Calu3 (cell line): Measurements from ENCODE around the gene MED13. TPM values are rescaled to one million over a fixed set of nuclear protein-coding genes. Genes with fewer than 3 reads are reported as not detected.

ENCODE experiments used
- Bru-seq: library from RNA; stranded (reverse); fragments of 400-500 nt; gene quantifications from one replicate; lab custom pipeline; 2021; lab: Mats Ljungman, UMichigan
- BruChase-seq, 2 experiments: library from RNA; stranded (reverse); fragments of 400-500 nt; gene quantifications; one replicate each; lab custom pipeline; 2021; lab: Mats Ljungman, UMichigan
- BruUV-seq: library from RNA; stranded (reverse); fragments of 400-500 nt; replicated peaks from 2 replicates; lab custom pipeline; 2021; lab: Mats Ljungman, UMichigan
- CTCF ChIA-PET: fragments of 300-600 bp; sonication (Branson Sonifier 250); formaldehyde crosslinking; loops from one replicate; lab custom pipeline; 2022; ENCODE audit warnings: antibody characterized with exemption; lab: Charles Lee
- DNase-seq: peaks from one replicate; pipeline ENCODE4 v3.0.0; 2022
- H3K27ac Mint-ChIP-seq: one replicate; pipeline ENCODE4 v1.8.0; 2022; ENCODE audit warnings: mixed read lengths; ENCODE audit not compliant: unreplicated experiment
- H3K27me3 Mint-ChIP-seq: one replicate; pipeline ENCODE4 v1.8.0; 2022; ENCODE audit warnings: mixed read lengths; ENCODE audit not compliant: unreplicated experiment
- H3K36me3 Mint-ChIP-seq: one replicate; pipeline ENCODE4 v1.8.0; 2022; ENCODE audit warnings: mild to moderate bottlenecking, moderate library complexity, mixed read lengths; ENCODE audit not compliant: insufficient read depth, unreplicated experiment
- H3K4me1 Mint-ChIP-seq: one replicate; pipeline ENCODE4 v1.8.0; 2022; ENCODE audit warnings: mild to moderate bottlenecking, low read depth, mixed read lengths; ENCODE audit not compliant: unreplicated experiment
- H3K4me3 Mint-ChIP-seq: one replicate; pipeline ENCODE4 v1.8.0; 2022; ENCODE audit warnings: mild to moderate bottlenecking, low read depth, moderate library complexity, mixed read lengths; ENCODE audit not compliant: unreplicated experiment
- H3K9me3 Mint-ChIP-seq: one replicate; pipeline ENCODE4 v1.8.0; 2022; ENCODE audit warnings: low read depth, mixed read lengths; ENCODE audit not compliant: unreplicated experiment
- intact Hi-C: fragments of 100-400 bp; cut with micrococcal nuclease; formaldehyde crosslinking; loops from one replicate; pipeline ENCODE4 v1.10.0; 2022; ENCODE audit not compliant: unreplicated experiment
- long read RNA-seq: library from polyadenylated mRNA; stranded (forward); transcript quantifications from one replicate; pipeline ENCODE4 v2.0.0, GENCODE V29; 2022
- total RNA-seq: library from RNA; stranded (reverse); gene quantifications from 2 replicates; pipeline ENCODE4 v1.2.3, GENCODE V29; 2022
- TF ChIP-seq, protein P1 (sequence below): fragments of 200-600 bp; IDR thresholded peaks from one replicate; pipeline ENCODE4 v1.8.0; 2022; ENCODE audit warnings: antibody characterized with exemption; ENCODE audit not compliant: unreplicated experiment

MED13 gene, protein sequence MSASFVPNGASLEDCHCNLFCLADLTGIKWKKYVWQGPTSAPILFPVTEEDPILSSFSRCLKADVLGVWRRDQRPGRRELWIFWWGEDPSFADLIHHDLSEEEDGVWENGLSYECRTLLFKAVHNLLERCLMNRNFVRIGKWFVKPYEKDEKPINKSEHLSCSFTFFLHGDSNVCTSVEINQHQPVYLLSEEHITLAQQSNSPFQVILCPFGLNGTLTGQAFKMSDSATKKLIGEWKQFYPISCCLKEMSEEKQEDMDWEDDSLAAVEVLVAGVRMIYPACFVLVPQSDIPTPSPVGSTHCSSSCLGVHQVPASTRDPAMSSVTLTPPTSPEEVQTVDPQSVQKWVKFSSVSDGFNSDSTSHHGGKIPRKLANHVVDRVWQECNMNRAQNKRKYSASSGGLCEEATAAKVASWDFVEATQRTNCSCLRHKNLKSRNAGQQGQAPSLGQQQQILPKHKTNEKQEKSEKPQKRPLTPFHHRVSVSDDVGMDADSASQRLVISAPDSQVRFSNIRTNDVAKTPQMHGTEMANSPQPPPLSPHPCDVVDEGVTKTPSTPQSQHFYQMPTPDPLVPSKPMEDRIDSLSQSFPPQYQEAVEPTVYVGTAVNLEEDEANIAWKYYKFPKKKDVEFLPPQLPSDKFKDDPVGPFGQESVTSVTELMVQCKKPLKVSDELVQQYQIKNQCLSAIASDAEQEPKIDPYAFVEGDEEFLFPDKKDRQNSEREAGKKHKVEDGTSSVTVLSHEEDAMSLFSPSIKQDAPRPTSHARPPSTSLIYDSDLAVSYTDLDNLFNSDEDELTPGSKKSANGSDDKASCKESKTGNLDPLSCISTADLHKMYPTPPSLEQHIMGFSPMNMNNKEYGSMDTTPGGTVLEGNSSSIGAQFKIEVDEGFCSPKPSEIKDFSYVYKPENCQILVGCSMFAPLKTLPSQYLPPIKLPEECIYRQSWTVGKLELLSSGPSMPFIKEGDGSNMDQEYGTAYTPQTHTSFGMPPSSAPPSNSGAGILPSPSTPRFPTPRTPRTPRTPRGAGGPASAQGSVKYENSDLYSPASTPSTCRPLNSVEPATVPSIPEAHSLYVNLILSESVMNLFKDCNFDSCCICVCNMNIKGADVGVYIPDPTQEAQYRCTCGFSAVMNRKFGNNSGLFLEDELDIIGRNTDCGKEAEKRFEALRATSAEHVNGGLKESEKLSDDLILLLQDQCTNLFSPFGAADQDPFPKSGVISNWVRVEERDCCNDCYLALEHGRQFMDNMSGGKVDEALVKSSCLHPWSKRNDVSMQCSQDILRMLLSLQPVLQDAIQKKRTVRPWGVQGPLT (N-terminal part only)
- total RNA-seq, result 42.0 and 50.2 TPM in 2 replicates
- percentile 89 among the genes with signal in this experiment for Bru-seq, nascent RNA
- percentile 89 among the genes with signal in this experiment for BruChase-seq, experiment 1, labeled RNA remaining after a 6-hour chase
- BruChase-seq, experiment 2, labeled RNA remaining after a 2-hour chase, result percentile 91 among the genes with signal in this experiment
- long read RNA-seq, partial matches to known transcripts, result 2 of 6 reads
- long read RNA-seq, other reads (novel, unspliced or antisense), result 4 of 6 reads

DNA sequence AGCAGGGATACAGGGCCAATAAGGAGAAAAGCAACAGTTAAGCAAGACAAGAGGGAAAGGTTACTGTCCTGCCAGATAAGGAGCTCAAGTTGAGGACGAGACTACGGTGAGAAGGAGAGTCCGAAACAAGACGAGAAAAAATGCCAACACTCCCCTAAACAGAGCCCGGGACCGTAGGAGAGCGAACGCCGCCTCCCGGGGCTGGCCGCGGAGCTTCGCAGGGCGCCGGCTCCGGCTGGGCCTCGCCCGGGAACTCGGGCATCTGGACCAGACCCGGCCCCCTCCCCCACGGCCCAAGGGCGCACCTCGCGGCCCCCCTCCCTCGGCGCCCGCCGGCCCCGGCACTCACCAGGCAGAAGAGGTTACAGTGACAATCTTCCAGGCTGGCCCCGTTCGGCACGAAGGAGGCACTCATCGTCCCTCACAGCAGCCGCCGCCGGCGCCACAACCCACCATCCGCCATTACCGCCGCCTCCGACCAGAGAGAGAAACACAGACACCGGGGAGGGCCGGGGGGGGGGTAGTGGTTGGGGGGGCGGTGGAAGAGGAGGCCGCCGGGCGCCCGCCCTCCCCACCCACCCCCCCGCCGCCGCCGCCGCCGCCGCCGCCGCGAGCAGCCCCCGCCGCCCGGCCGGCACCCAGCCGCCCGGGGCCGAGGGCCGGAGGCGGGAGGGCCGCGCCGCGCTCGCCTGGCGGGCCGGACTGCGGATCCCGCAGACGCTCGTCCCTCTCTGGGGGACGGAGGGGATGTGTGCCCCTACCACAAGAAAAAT, at the start of gene MED13:
TSS of gene MED13 (minus strand) at position 488 of the 773 bp plus-strand sequence. CDS start at position 415, 73 bp downstream.
- CTCF ChIA-PET, result interaction anchor here (1.0 to 1.6 kb wide), 4 partner anchors 12 to 45 kb away, joined by 4 to 23 read pairs (median 8); no protein-coding TSS in a partner anchor
- H3K9me3 Mint-ChIP-seq, result no peaks in the 10 kb centered on the region
- intact Hi-C loops, result loop anchor here (10.0 kb wide), 1 partner anchor 190 kb away; no protein-coding TSS in a partner anchor
- no TSS peak for BruUV-seq
- peak; percentile 54 for DNase-seq
- H3K4me1 Mint-ChIP-seq, result peaks cover 33% of the 10 kb centered on the region
- H3K4me3 Mint-ChIP-seq, result peak within 1 kb of the TSS; percentile 95
- H3K27me3 Mint-ChIP-seq, result no peaks in the 10 kb centered on the region
- peaks cover 41% of the 10 kb centered on the region for H3K36me3 Mint-ChIP-seq
- peak within 1 kb of the TSS; percentile 91 for H3K27ac Mint-ChIP-seq
- TF ChIP-seq, protein P1, sequence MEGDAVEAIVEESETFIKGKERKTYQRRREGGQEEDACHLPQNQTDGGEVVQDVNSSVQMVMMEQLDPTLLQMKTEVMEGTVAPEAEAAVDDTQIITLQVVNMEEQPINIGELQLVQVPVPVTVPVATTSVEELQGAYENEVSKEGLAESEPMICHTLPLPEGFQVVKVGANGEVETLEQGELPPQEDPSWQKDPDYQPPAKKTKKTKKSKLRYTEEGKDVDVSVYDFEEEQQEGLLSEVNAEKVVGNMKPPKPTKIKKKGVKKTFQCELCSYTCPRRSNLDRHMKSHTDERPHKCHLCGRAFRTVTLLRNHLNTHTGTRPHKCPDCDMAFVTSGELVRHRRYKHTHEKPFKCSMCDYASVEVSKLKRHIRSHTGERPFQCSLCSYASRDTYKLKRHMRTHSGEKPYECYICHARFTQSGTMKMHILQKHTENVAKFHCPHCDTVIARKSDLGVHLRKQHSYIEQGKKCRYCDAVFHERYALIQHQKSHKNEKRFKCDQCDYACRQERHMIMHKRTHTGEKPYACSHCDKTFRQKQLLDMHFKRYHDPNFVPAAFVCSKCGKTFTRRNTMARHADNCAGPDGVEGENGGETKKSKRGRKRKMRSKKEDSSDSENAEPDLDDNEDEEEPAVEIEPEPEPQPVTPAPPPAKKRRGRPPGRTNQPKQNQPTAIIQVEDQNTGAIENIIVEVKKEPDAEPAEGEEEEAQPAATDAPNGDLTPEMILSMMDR, result no peak

DNA sequence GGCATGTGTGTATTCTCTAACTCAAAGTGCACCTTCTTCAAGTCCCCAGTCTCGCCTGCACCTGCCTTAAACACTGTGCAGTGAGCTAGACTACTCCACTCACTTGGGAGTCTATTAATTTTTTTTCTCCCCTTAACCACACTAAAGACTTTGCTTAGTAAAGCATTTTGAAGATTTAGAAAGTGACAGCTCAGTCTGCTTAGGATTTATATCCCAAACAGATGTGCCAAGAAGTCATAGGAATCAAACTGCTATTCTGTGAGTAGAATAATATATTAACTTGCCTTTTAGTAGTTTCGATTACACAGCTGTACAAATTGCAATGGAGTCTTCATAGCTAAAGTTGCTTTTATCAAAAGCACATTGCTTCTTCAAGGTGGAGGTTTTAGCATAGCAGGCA, 47.2 kb upstream of the MED13 start:
- DNase-seq, result no peak
- H3K27ac Mint-ChIP-seq, result no peak overlapping the region
- CTCF ChIA-PET, result no interaction called here
- no peaks in the 10 kb centered on the region for H3K36me3 Mint-ChIP-seq
- H3K9me3 Mint-ChIP-seq, result no peaks in the 10 kb centered on the region
- intact Hi-C loops, result no loop called here
- H3K4me3 Mint-ChIP-seq, result no peak overlapping the region
- H3K27me3 Mint-ChIP-seq, result no peaks in the 10 kb centered on the region
- H3K4me1 Mint-ChIP-seq, result no peaks in the 10 kb centered on the region
- TF ChIP-seq, protein P1, result no peak
- no TSS peak for BruUV-seq

DNA sequence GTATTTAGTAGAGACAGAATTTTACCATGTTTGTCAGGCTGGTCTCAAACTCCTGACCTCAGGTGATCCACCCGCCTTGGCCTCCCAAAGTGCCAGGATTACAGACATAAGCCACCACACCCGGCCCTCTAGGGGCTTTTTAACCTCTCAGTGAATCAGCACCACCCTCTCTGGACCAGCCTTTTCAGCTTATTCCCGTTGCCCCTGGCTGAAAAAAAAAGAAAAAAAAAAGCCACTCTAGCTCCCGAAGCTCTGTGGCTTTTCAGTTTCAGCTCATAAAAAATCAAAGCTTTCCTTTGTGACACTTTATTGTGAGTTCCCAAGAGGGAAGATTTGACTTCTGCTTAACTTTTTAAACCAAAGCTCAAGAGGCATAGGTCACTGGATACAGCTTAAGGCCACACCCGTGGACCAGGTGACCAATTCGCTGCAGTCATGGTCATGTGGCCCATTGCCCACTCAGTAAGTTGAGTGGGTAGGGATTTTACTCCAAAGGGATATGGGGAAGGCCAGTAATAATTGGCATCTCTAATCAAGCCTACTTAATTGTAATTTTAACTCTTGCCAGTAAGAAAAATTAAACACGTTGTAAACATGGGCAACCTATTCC, 46.6 kb upstream of the MED13 start:
- TF ChIP-seq, protein P1, result no peak
- intact Hi-C loops, result no loop called here
- no peak for DNase-seq
- no peaks in the 10 kb centered on the region for H3K9me3 Mint-ChIP-seq
- CTCF ChIA-PET, result no interaction called here
- H3K27ac Mint-ChIP-seq, result no peak overlapping the region
- no peaks in the 10 kb centered on the region for H3K4me1 Mint-ChIP-seq
- H3K36me3 Mint-ChIP-seq, result no peaks in the 10 kb centered on the region
- no peaks in the 10 kb centered on the region for H3K27me3 Mint-ChIP-seq
- no TSS peak for BruUV-seq
- H3K4me3 Mint-ChIP-seq, result no peak overlapping the region
